Measurements from ENCODE around the gene SLC19A3. TPM values are rescaled to one million over a fixed set of nuclear protein-coding genes. Genes with fewer than 3 reads are reported as not detected.

Gene SLC19A3
- total RNA-seq, 2 donors from 2014 or later = 0.41 to 1.3 TPM

DNA sequence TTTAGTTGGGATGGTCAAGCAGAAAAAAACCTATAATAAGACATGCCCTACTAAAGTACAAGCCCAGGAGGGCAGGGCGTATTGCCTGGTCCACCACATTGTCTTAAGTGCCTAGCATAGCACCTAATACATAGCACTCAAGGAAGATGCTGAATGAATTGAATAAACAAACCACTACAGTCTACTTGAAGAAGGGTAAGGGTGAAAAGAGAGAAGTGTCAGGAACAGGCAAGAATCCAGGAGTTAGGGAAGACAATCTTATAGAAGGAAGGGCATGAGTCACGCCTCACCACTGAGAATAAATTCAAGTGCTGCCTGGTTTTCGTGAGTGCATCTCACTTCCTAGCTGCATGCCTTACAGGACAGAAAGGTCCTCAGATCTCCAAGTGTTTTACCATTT is 13.9 kb downstream of the SLC19A3 start:
- Histone ChIP-seq H3K4me1 (replicated peaks) (no peaks in the 10 kb centered on the region), H3K27me3 (replicated peaks; ENCODE audit: insufficient read depth) (no peaks in the 10 kb centered on the region), H3K27ac (no peak overlapping the region), H3K9me3 (no peaks in the 10 kb centered on the region), H3K4me3 (no peak overlapping the region), H3K36me3 (no peaks in the 10 kb centered on the region)
- DNase-seq (ENCODE audit: low spot score) = no peak
- TF ChIP-seq, protein P1, sequence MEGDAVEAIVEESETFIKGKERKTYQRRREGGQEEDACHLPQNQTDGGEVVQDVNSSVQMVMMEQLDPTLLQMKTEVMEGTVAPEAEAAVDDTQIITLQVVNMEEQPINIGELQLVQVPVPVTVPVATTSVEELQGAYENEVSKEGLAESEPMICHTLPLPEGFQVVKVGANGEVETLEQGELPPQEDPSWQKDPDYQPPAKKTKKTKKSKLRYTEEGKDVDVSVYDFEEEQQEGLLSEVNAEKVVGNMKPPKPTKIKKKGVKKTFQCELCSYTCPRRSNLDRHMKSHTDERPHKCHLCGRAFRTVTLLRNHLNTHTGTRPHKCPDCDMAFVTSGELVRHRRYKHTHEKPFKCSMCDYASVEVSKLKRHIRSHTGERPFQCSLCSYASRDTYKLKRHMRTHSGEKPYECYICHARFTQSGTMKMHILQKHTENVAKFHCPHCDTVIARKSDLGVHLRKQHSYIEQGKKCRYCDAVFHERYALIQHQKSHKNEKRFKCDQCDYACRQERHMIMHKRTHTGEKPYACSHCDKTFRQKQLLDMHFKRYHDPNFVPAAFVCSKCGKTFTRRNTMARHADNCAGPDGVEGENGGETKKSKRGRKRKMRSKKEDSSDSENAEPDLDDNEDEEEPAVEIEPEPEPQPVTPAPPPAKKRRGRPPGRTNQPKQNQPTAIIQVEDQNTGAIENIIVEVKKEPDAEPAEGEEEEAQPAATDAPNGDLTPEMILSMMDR (IDR thresholded peaks at IDR 0.05) = no peak
- TF ChIP-seq POLR2AphosphoS5 (IDR thresholded peaks at IDR 0.05) = no peak
- no peak for TF ChIP-seq POLR2A (IDR thresholded peaks at IDR 0.05)
- WGBS = 85% methylated on average over 3 of the region's 3 CpGs
- intact Hi-C loops (cut with DNase I) = no loop called here

DNA sequence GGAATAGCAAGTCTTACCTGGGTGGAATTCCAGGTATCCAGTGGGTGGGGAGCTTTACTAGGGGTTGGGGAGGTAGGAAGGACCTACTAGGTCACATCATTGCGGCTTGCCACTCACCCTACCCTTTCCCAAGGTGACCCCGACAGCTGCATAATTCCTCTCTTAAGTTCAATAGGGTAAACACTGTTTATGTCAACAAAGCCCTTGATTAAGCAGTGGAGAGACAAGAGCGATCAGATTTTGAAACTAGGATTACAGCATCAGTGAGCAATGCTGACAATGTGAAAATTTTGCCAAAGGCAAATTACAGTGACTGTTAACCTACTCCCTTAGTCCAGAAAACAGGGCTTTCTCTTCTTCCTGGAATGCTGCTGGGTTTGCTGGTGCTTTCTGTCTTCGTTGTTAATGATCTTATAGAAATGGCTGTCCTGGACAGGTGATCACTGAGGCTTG is 14.5 kb downstream of the SLC19A3 start:
- WGBS = 47% methylated on average over 4 of the region's 4 CpGs
- Histone ChIP-seq H3K36me3 (no peaks in the 10 kb centered on the region), H3K27ac (no peak overlapping the region), H3K4me1 (replicated peaks) (no peaks in the 10 kb centered on the region), H3K27me3 (replicated peaks; ENCODE audit: insufficient read depth) (no peaks in the 10 kb centered on the region), H3K4me3 (no peak overlapping the region), H3K9me3 (no peaks in the 10 kb centered on the region)
- TF ChIP-seq, protein P1 (IDR thresholded peaks at IDR 0.05) = no peak
- TF ChIP-seq POLR2AphosphoS5 (IDR thresholded peaks at IDR 0.05) = no peak
- no peak for TF ChIP-seq POLR2A (IDR thresholded peaks at IDR 0.05)
- intact Hi-C loops (cut with DNase I) = no loop called here
- no peak for DNase-seq (ENCODE audit: low spot score)

DNA sequence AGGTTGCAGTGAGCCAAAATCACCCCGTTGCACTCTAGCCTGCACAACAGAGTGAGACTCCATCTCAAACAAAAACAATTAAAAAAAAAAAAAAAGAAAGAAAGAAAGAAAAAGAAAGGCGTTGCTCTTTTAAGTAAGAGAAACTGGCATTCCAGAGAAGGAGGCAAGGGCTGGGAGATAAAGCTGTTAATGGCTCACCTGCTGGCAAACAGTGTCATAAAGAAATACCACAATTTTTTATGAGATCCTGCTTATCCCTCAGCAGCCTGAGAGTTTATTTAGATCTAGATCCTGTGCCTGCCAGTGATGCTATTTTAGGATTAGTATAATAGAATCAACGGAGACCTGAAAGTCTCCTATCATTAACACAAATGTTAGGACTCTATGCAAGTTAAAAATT is 16.3 kb downstream of the SLC19A3 start:
- DNase-seq (ENCODE audit: low spot score) = no peak
- intact Hi-C loops (cut with DNase I) = no loop called here
- no peaks in the 10 kb centered on the region for H3K27me3 ChIP-seq (replicated peaks; ENCODE audit: insufficient read depth)
- no peaks in the 10 kb centered on the region for H3K36me3 ChIP-seq
- 34% methylated on average over 3 of the region's 3 CpGs for WGBS
- no peaks in the 10 kb centered on the region for H3K9me3 ChIP-seq
- H3K27ac ChIP-seq = no peak overlapping the region
- no peak overlapping the region for H3K4me3 ChIP-seq
- no peaks in the 10 kb centered on the region for H3K4me1 ChIP-seq (replicated peaks)
- TF ChIP-seq POLR2AphosphoS5 (IDR thresholded peaks at IDR 0.05) = no peak
- no peak for TF ChIP-seq POLR2A (IDR thresholded peaks at IDR 0.05)
- TF ChIP-seq, protein P1 (IDR thresholded peaks at IDR 0.05) = no peak

DNA sequence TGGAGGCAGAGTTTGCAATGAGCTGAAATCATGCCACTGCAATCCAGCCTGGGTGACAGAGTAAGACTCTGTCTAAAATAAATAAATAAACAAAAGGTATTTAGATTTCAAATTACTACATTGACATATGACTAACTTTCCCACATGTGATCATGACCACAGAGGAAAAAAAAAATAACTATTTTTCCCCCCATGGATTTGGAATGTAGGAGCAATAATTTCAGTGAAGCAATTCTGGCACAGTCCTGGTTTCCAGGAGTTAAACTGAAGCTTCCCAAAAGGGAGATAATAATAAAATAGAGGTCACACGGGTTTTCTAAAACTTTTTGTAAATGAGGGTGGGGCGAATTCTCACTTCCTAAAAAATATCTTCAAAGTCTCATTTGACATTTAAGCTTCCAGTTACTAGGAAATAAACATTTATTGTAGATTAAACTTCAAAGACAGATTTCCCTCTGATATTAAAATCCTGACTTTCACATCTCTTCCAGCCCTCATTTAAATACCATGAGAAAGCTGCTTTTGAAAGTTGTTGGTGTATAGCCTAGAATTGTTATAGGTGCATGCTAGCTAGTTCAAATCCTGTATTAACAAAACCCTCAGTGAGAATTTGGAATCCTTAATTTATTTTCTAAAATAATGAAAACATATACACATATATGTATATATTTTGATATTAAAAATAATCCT is 20.7 kb downstream of the SLC19A3 start:
- TF ChIP-seq, protein P1 (IDR thresholded peaks at IDR 0.05) = no peak
- no peak for TF ChIP-seq POLR2AphosphoS5 (IDR thresholded peaks at IDR 0.05)
- TF ChIP-seq POLR2A (IDR thresholded peaks at IDR 0.05) = no peak
- 41% methylated on average over 2 of the region's 2 CpGs for WGBS
- Histone ChIP-seq H3K27ac (no peak overlapping the region), H3K27me3 (replicated peaks; ENCODE audit: insufficient read depth) (no peaks in the 10 kb centered on the region), H3K9me3 (no peaks in the 10 kb centered on the region), H3K36me3 (no peaks in the 10 kb centered on the region), H3K4me3 (no peak overlapping the region), H3K4me1 (replicated peaks) (no peaks in the 10 kb centered on the region)
- no peak for DNase-seq (ENCODE audit: low spot score)
- intact Hi-C loops (cut with DNase I) = no loop called here

DNA sequence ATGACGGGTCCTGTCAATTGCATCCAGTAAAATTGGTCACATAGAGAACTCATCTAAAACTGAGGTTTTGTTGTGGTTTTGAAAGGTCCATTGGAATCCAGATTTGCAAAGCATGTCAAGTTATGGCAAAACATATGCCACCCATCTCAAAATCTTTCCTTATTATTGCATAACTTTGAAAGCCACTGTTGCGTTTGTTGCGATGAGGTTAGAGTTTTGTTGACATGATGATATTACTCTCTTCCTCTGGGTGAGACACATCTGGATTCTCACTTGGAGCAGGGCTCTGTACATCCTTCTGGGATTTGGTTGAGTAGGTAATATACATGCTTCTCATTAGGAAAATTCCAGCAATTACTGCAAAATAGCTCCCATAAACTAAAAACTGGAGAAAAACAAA is 30.6 kb downstream of the SLC19A3 start:
- H3K4me3 ChIP-seq = no peak overlapping the region
- WGBS = 97% methylated on average over 3 of the region's 3 CpGs
- H3K4me1 ChIP-seq (replicated peaks) = no peaks in the 10 kb centered on the region
- H3K36me3 ChIP-seq = no peaks in the 10 kb centered on the region
- H3K9me3 ChIP-seq = no peaks in the 10 kb centered on the region
- TF ChIP-seq, protein P1 (IDR thresholded peaks at IDR 0.05) = no peak
- TF ChIP-seq POLR2A (IDR thresholded peaks at IDR 0.05) (no peak), POLR2AphosphoS5 (IDR thresholded peaks at IDR 0.05) (no peak)
- no peak overlapping the region for H3K27ac ChIP-seq
- intact Hi-C loops (cut with DNase I) = no loop called here
- H3K27me3 ChIP-seq (replicated peaks; ENCODE audit: insufficient read depth) = no peaks in the 10 kb centered on the region
- no peak for DNase-seq (ENCODE audit: low spot score)
